Measurements from ENCODE around the gene CUBN. TPM values are rescaled to one million over a fixed set of nuclear protein-coding genes. Genes with fewer than 3 reads are reported as not detected.
"Not testable (repeated sequence)": the region's sequence is repeated elsewhere in the genome, so short reads cannot be mapped to it uniquely, and the experiment has no call there.

Gene CUBN
- total RNA-seq, 4 donors from 2014 or later: 13.4 to 31.0 (median 19.7) TPM

DNA sequence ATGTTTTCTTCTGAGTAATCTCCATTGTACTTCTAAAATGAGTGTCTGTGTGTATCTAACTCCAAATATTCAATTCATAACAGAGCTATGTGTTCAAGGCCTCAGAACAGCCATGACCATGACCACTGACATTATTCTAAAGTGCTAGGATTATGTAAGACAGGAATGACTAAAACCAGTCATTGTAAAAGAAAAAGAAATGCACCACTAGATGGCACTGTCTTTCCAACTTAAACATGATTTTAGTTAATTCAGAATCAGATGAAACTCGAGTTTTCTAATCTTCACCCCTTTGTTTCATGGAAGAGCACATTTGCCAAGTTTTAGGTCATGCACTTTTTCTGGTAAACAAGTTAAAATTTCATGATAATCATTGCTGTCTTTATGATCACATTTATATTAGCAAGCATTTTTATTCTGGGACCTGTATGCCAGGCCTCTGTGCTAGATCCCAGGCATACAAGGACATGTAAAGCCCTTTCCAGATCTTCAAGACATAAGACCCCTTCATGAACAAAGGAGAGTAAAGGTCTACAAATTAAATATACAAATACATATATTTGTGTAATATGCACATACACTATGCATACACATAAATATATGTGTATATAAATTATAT lies 286.2 kb downstream of the CUBN start:
- no peaks in the 10 kb centered on the region for H3K27me3 ChIP-seq
- peaks cover 4 to 7% of the 10 kb centered on the region in 2 donors for H3K4me1 ChIP-seq
- DNase-seq: no peak
- no peaks in the 10 kb centered on the region for H3K36me3 ChIP-seq
- H3K9me3 ChIP-seq: no peaks in the 10 kb centered on the region
- intact Hi-C loops (cut with DNase I): loop anchor here (5.0 kb wide), 1 partner anchor 414 kb away; no protein-coding TSS in a partner anchor
- TF ChIP-seq, protein P1, sequence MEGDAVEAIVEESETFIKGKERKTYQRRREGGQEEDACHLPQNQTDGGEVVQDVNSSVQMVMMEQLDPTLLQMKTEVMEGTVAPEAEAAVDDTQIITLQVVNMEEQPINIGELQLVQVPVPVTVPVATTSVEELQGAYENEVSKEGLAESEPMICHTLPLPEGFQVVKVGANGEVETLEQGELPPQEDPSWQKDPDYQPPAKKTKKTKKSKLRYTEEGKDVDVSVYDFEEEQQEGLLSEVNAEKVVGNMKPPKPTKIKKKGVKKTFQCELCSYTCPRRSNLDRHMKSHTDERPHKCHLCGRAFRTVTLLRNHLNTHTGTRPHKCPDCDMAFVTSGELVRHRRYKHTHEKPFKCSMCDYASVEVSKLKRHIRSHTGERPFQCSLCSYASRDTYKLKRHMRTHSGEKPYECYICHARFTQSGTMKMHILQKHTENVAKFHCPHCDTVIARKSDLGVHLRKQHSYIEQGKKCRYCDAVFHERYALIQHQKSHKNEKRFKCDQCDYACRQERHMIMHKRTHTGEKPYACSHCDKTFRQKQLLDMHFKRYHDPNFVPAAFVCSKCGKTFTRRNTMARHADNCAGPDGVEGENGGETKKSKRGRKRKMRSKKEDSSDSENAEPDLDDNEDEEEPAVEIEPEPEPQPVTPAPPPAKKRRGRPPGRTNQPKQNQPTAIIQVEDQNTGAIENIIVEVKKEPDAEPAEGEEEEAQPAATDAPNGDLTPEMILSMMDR (IDR thresholded peaks at IDR 0.05): peak; percentile 19 to 86 (median 54)
- TF ChIP-seq POLR2A (IDR thresholded peaks at IDR 0.05): no peak
- H3K27ac ChIP-seq: no peak overlapping the region
- WGBS, 2 donors: 0 to 3% methylated on average over 1 of the region's 1 CpG
- no peak overlapping the region for H3K4me3 ChIP-seq (replicated peaks in 1 of 3)

GRCh38 chr10:16835228-16835627 lies 294.4 kb downstream of the CUBN start:
- intact Hi-C loops (cut with DNase I): no loop called here
- H3K36me3 ChIP-seq: no peaks in the 10 kb centered on the region
- H3K4me3 ChIP-seq (replicated peaks in 1 of 3): no peak overlapping the region
- H3K4me1 ChIP-seq: no peaks in the 10 kb centered on the region
- 84% methylated on average over 8 of the region's 8 CpGs for WGBS, 2 donors
- no peak for DNase-seq
- no peaks in the 10 kb centered on the region for H3K27me3 ChIP-seq
- TF ChIP-seq, protein P1 (IDR thresholded peaks at IDR 0.05): no peak
- TF ChIP-seq POLR2A (IDR thresholded peaks at IDR 0.05): no peak
- no peak overlapping the region for H3K27ac ChIP-seq
- no peaks in the 10 kb centered on the region for H3K9me3 ChIP-seq

- Histone ChIP-seq H3K9me3 (no peaks in the 10 kb centered on the region), H3K27me3 (no peaks in the 10 kb centered on the region), H3K36me3 (no peaks in the 10 kb centered on the region), H3K4me1 (no peaks in the 10 kb centered on the region), H3K27ac (peak overlapping the region; percentile 28 to 50 (median 40)), H3K4me3 (replicated peaks in 1 of 3) (no peak overlapping the region)
- 63 to 67% methylated on average over 11 of the region's 11 CpGs for WGBS, 2 donors
- peak in 1 of 2 donors; percentile 9 for DNase-seq
- intact Hi-C loops (cut with DNase I): loop anchor here (5.0 kb wide), 1 partner anchor 600 kb away; no protein-coding TSS in a partner anchor
- no peak for TF ChIP-seq POLR2A (IDR thresholded peaks at IDR 0.05)
- TF ChIP-seq, protein P1 (IDR thresholded peaks at IDR 0.05): no peak
These were observed 297.1 kb downstream of the CUBN start for GRCh38 chr10:16832351-16833080.

DNA sequence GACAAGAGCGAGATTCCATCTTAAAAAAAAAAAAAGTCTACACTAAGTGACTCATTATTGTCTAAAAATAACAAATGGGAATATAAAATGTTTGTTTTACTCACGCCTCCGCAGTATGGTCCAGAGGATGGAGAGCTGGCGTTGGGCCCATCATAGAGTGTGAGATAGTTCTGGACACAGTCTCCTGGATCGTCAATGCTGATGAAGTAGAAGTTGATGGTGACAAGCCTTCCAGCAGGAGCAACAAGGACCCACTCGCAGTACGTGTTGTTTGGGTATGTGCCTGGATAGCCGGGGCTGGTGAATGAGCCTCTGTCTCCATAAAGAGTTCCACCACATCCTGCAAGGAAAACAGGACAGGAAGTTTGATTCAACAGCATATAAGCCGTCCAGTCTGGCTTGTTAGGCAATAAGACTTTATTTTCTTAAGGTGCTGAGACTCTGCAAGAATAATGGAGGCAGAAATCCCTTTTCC lies 300.9 kb downstream of the CUBN start:
- peak; percentile 54 to 64 for DNase-seq
- intact Hi-C loops (cut with DNase I): no loop called here
- no peak overlapping the region for H3K4me3 ChIP-seq (replicated peaks in 1 of 3)
- H3K27me3 ChIP-seq: no peaks in the 10 kb centered on the region
- no peaks in the 10 kb centered on the region for H3K4me1 ChIP-seq
- peak overlapping the region in 2 of 3 donors; percentile 42 to 62 for H3K27ac ChIP-seq
- H3K36me3 ChIP-seq: no peaks in the 10 kb centered on the region
- H3K9me3 ChIP-seq: no peaks in the 10 kb centered on the region
- TF ChIP-seq, protein P1 (IDR thresholded peaks at IDR 0.05): no peak
- no peak for TF ChIP-seq POLR2A (IDR thresholded peaks at IDR 0.05)
- WGBS, 2 donors: 27 to 28% methylated on average over 9 of the region's 9 CpGs

GRCh38 chr10:16828114-16828568 lies 301.5 kb downstream of the CUBN start:
- H3K36me3 ChIP-seq: no peaks in the 10 kb centered on the region
- no peaks in the 10 kb centered on the region for H3K4me1 ChIP-seq
- no peaks in the 10 kb centered on the region for H3K27me3 ChIP-seq
- no peak overlapping the region for H3K4me3 ChIP-seq (replicated peaks in 1 of 3)
- H3K27ac ChIP-seq: peak overlapping the region in 2 of 3 donors; percentile 42 to 62
- no peaks in the 10 kb centered on the region for H3K9me3 ChIP-seq
- WGBS, 2 donors: 10 to 14% methylated on average over 11 of the region's 11 CpGs
- TF ChIP-seq, protein P1 (IDR thresholded peaks at IDR 0.05): peak; percentile 40 to 67 (median 58)
- TF ChIP-seq POLR2A (IDR thresholded peaks at IDR 0.05): no peak
- peak; percentile 50 to 67 for DNase-seq
- intact Hi-C loops (cut with DNase I): no loop called here

DNA sequence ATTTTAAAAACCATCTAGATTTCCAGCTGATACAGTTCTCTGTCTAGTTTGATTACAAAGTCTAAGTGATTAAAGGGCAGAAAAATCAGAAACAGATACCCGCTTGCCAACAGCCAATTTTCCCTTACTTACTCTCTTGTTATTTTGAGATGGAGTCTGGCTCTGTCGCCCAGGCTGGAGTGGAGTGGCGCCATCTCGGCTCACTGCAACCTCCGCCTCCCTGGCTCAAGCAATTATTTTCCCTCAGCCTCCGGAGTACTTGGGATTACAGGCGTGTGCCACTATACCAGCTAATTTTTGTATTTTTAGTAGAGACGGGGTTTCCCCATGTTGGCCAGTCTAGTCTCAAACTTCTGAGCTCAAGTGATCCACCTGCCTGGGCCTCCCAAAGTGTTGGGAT lies 302.1 kb downstream of the CUBN start:
- 24 to 48% methylated on average over 8 of the region's 8 CpGs for WGBS, 2 donors
- H3K4me1 ChIP-seq; H3K4me3 ChIP-seq (replicated peaks in 1 of 3); intact Hi-C loops (cut with DNase I); H3K36me3 ChIP-seq; H3K9me3 ChIP-seq; H3K27me3 ChIP-seq: not testable (repeated sequence)
- peak; percentile 34 to 46 for DNase-seq
- H3K27ac ChIP-seq: peak overlapping the region in 2 of 3 donors; percentile 11 to 25
